ENCODE measurements around the gene CCDC149.

GRCh38 chr4:24876431-24876830 lies 36.4 kb downstream of the CCDC149 start:
- TF ChIP-seq, protein P1, sequence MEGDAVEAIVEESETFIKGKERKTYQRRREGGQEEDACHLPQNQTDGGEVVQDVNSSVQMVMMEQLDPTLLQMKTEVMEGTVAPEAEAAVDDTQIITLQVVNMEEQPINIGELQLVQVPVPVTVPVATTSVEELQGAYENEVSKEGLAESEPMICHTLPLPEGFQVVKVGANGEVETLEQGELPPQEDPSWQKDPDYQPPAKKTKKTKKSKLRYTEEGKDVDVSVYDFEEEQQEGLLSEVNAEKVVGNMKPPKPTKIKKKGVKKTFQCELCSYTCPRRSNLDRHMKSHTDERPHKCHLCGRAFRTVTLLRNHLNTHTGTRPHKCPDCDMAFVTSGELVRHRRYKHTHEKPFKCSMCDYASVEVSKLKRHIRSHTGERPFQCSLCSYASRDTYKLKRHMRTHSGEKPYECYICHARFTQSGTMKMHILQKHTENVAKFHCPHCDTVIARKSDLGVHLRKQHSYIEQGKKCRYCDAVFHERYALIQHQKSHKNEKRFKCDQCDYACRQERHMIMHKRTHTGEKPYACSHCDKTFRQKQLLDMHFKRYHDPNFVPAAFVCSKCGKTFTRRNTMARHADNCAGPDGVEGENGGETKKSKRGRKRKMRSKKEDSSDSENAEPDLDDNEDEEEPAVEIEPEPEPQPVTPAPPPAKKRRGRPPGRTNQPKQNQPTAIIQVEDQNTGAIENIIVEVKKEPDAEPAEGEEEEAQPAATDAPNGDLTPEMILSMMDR (IDR thresholded peaks at IDR 0.05) = no peak
- no peak for TF ChIP-seq EZH2 (IDR thresholded peaks at IDR 0.05; ENCODE audit: borderline replicate concordance, insufficient read depth, low read depth, low read length, poor library complexity, severe bottlenecking)
